HG03025 (cell line): Measurements from ENCODE around the gene KCNQ1.

Source experiments
- ATAC-seq: cut with Tn5 transposase; IDR thresholded peaks from one replicate; pipeline ENCODE4 v1.9.1; 2021; ENCODE audit warnings: mild to moderate bottlenecking, moderate library complexity; ENCODE audit not compliant: unreplicated experiment, low FRiP score

KCNQ1 gene

GRCh38 chr11:2701898-2702434 lies 257.2 kb downstream of the KCNQ1 start:
- ATAC-seq: no peak

- ATAC-seq: no peak
Observed at GRCh38 chr11:2702771-2703362, 258.1 kb downstream of the KCNQ1 start.

- ATAC-seq: no peak
Observed at GRCh38 chr11:2703363-2704141, 258.7 kb downstream of the KCNQ1 start.

- ATAC-seq: no peak
Observed at GRCh38 chr11:2704356-2704755, 259.5 kb downstream of the KCNQ1 start.

- no peak for ATAC-seq
Observed at GRCh38 chr11:2704896-2705606, 260.2 kb downstream of the KCNQ1 start.

- ATAC-seq: no peak
Observed at GRCh38 chr11:2706321-2706720, 261.5 kb downstream of the KCNQ1 start.

GRCh38 chr11:2707736-2708135 lies 262.9 kb downstream of the KCNQ1 start:
- ATAC-seq: no peak

- ATAC-seq: no peak
Observed at GRCh38 chr11:2708151-2708581, 263.4 kb downstream of the KCNQ1 start.

GRCh38 chr11:2708757-2709281 lies 264.0 kb downstream of the KCNQ1 start:
- no peak for ATAC-seq

- no peak for ATAC-seq
Observed at GRCh38 chr11:2709429-2709828, 264.6 kb downstream of the KCNQ1 start.

GRCh38 chr11:2711161-2711560 lies 266.4 kb downstream of the KCNQ1 start:
- no peak for ATAC-seq

- ATAC-seq: no peak
Observed at GRCh38 chr11:2713094-2713493, 268.3 kb downstream of the KCNQ1 start.

GRCh38 chr11:2713661-2714462 lies 269.1 kb downstream of the KCNQ1 start:
- ATAC-seq: no peak

GRCh38 chr11:2714463-2714800 lies 269.6 kb downstream of the KCNQ1 start:
- no peak for ATAC-seq

- ATAC-seq: no peak
Observed at GRCh38 chr11:2714871-2715270, 270.1 kb downstream of the KCNQ1 start.

- ATAC-seq: no peak
Observed at GRCh38 chr11:2715716-2716350, 271.0 kb downstream of the KCNQ1 start.

GRCh38 chr11:2716376-2717095 lies 271.7 kb downstream of the KCNQ1 start:
- ATAC-seq: no peak

- ATAC-seq: no peak
Observed at GRCh38 chr11:2717561-2718325, 272.9 kb downstream of the KCNQ1 start.
